Measurements from ENCODE around the gene ACTG1. TPM values are rescaled to one million over a fixed set of nuclear protein-coding genes. Genes with fewer than 3 reads are reported as not detected.

Gene ACTG1
- total RNA-seq, 1 experiment from 2014 or later, result 3,455 TPM

DNA sequence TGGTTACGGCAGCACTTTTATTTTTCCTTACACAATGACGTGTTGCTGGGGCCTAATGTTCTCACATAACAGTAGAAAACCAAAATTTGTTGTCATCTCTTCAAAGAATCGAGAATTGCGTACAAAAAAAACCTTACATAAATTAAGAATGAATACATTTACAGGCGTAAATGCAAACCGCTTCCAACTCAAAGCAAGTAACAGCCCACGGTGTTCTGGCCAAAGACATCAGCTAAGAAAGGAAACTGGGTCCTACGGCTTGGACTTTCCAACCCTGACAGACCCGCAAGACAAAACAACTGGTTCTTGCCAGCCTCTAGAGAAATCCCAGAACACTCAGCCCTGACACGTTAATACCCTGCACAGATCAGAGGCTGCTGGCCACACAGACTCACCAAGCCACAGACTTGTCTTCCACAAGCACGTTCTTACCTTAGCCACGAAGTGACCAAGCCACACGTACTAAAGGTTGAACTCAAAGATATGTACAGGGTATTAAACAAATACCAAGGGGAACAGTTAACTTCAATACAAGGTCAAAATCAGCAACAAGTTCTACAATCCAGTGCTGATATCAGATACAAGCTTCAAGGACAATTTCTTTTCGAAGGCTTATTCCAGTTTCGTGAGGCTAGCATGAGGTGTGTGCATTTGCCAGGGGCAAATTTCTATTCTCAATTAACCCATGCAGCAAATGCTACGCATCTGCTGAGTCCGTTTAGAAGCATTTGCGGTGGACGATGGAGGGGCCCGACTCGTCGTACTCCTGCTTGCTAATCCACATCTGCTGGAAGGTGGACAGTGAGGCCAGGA is 2.4 kb downstream of the ACTG1 start:
- peaks cover 28% of the 10 kb centered on the region for H3K4me1 Mint-ChIP-seq
- ChIA-PET POLR2A (interaction anchor here (0.9 to 3.0 kb wide), 2 partner anchors 19 to 113 kb away, joined by 5 to 38 read pairs; no protein-coding TSS in a partner anchor), CTCF (interaction anchor here (0.8 to 4.1 kb wide), 4 partner anchors 8 to 255 kb away, joined by 3 to 22 read pairs (median 14); no protein-coding TSS in a partner anchor)
- peak overlapping the region; percentile 99 for H3K4me3 Mint-ChIP-seq
- H3K9me3 Mint-ChIP-seq, result peaks cover 4% of the 10 kb centered on the region; the same call in 1 of the 2 replicates
- TF ChIP-seq, protein P1, sequence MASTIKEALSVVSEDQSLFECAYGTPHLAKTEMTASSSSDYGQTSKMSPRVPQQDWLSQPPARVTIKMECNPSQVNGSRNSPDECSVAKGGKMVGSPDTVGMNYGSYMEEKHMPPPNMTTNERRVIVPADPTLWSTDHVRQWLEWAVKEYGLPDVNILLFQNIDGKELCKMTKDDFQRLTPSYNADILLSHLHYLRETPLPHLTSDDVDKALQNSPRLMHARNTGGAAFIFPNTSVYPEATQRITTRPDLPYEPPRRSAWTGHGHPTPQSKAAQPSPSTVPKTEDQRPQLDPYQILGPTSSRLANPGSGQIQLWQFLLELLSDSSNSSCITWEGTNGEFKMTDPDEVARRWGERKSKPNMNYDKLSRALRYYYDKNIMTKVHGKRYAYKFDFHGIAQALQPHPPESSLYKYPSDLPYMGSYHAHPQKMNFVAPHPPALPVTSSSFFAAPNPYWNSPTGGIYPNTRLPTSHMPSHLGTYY (CRISPR knock-in tag; IDR thresholded peaks at IDR 0.05), result 0 out of 2 replicates have a peak, but pooled peaks have one; percentile 42
- TF ChIP-seq KAT7 (CRISPR knock-in tag; IDR thresholded peaks at IDR 0.05; ENCODE audit: borderline replicate concordance), result no peak
- peak overlapping the region; percentile 94 for H3K27ac Mint-ChIP-seq
- DNase-seq (ENCODE audit: low spot score) (no peak), ATAC-seq (no peak)
- peaks cover 38% of the 10 kb centered on the region for H3K36me3 Mint-ChIP-seq
- H3K27me3 Mint-ChIP-seq (ENCODE audit: low read depth), result peaks cover 10% of the 10 kb centered on the region

GRCh38 chr17:81509207-81509971 is 3.2 kb downstream of the ACTG1 start:
- peaks cover 14% of the 10 kb centered on the region for H3K27me3 Mint-ChIP-seq (ENCODE audit: low read depth)
- peak; percentile 3 for ATAC-seq
- TF ChIP-seq IRF2 (CRISPR knock-in tag; IDR thresholded peaks at IDR 0.05; ENCODE audit: borderline replicate concordance, low read depth) (no peak), FOXP1 (CRISPR knock-in tag; IDR thresholded peaks at IDR 0.05; ENCODE audit: borderline replicate concordance) (no peak), CREM (CRISPR knock-in tag; IDR thresholded peaks at IDR 0.05) (no peak), TP53 (CRISPR knock-in tag; IDR thresholded peaks at IDR 0.05) (no peak), NR1H2 (CRISPR knock-in tag; IDR thresholded peaks at IDR 0.05) (no peak), ATF1 (CRISPR knock-in tag; IDR thresholded peaks at IDR 0.05) (no peak), CREB1 (CRISPR knock-in tag; IDR thresholded peaks at IDR 0.05) (no peak), SMAD3 (CRISPR knock-in tag; IDR thresholded peaks at IDR 0.05; ENCODE audit: borderline replicate concordance) (no peak), ZNF396 (CRISPR knock-in tag; IDR thresholded peaks at IDR 0.05; ENCODE audit: borderline replicate concordance) (no peak), ZNF423 (CRISPR knock-in tag; IDR thresholded peaks at IDR 0.05) (no peak), ZNF532 (CRISPR knock-in tag; IDR thresholded peaks at IDR 0.05; ENCODE audit: borderline replicate concordance) (peak; percentile 81; the same call in 1 of the 2 replicates), NFATC4 (CRISPR knock-in tag; IDR thresholded peaks at IDR 0.05) (peak; percentile 72; the same call in 1 of the 2 replicates), EMX1 (CRISPR knock-in tag; IDR thresholded peaks at IDR 0.05) (peak; percentile 92)
- TF ChIP-seq, protein P2, sequence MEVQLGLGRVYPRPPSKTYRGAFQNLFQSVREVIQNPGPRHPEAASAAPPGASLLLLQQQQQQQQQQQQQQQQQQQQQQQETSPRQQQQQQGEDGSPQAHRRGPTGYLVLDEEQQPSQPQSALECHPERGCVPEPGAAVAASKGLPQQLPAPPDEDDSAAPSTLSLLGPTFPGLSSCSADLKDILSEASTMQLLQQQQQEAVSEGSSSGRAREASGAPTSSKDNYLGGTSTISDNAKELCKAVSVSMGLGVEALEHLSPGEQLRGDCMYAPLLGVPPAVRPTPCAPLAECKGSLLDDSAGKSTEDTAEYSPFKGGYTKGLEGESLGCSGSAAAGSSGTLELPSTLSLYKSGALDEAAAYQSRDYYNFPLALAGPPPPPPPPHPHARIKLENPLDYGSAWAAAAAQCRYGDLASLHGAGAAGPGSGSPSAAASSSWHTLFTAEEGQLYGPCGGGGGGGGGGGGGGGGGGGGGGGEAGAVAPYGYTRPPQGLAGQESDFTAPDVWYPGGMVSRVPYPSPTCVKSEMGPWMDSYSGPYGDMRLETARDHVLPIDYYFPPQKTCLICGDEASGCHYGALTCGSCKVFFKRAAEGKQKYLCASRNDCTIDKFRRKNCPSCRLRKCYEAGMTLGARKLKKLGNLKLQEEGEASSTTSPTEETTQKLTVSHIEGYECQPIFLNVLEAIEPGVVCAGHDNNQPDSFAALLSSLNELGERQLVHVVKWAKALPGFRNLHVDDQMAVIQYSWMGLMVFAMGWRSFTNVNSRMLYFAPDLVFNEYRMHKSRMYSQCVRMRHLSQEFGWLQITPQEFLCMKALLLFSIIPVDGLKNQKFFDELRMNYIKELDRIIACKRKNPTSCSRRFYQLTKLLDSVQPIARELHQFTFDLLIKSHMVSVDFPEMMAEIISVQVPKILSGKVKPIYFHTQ (CRISPR knock-in tag; IDR thresholded peaks at IDR 0.05), result peak; percentile 75; the same call in 1 of the 2 replicates
- TF ChIP-seq, protein P3, sequence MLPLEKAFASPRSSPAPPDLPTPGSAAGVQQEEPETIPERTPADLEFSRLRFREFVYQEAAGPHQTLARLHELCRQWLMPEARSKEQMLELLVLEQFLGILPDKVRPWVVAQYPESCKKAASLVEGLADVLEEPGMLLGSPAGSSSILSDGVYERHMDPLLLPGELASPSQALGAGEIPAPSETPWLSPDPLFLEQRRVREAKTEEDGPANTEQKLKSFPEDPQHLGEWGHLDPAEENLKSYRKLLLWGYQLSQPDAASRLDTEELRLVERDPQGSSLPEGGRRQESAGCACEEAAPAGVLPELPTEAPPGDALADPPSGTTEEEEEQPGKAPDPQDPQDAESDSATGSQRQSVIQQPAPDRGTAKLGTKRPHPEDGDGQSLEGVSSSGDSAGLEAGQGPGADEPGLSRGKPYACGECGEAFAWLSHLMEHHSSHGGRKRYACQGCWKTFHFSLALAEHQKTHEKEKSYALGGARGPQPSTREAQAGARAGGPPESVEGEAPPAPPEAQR (CRISPR knock-in tag; IDR thresholded peaks at IDR 0.05), result no peak
- TF ChIP-seq, protein P4, sequence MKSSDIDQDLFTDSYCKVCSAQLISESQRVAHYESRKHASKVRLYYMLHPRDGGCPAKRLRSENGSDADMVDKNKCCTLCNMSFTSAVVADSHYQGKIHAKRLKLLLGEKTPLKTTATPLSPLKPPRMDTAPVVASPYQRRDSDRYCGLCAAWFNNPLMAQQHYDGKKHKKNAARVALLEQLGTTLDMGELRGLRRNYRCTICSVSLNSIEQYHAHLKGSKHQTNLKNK (CRISPR knock-in tag; IDR thresholded peaks at IDR 0.05), result no peak; the same call in 1 of the 2 replicates
- TF ChIP-seq, protein P5, sequence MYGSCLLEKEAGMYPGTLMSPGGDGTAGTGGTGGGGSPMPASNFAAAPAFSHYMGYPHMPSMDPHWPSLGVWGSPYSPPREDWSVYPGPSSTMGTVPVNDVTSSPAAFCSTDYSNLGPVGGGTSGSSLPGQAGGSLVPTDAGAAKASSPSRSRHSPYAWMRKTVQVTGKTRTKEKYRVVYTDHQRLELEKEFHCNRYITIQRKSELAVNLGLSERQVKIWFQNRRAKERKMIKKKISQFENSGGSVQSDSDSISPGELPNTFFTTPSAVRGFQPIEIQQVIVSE (CRISPR knock-in tag; IDR thresholded peaks at IDR 0.05; ENCODE audit: borderline replicate concordance), result no peak

More at GRCh38 chr17:81509207-81509971, 3.2 kb downstream of the ACTG1 start:
- POLR2A ChIA-PET, result interaction anchor here (1.0 to 3.4 kb wide), 3 partner anchors 9 to 69 kb away, joined by 4 to 38 read pairs (median 20); no protein-coding TSS in a partner anchor
- H3K4me3 Mint-ChIP-seq, result peak overlapping the region; percentile 99
- H3K27ac Mint-ChIP-seq, result peak overlapping the region; percentile 91
- H3K4me1 Mint-ChIP-seq, result peaks cover 28% of the 10 kb centered on the region
- H3K9me3 Mint-ChIP-seq, result peaks cover 4% of the 10 kb centered on the region; the same call in 1 of the 2 replicates
- peaks cover 38% of the 10 kb centered on the region for H3K36me3 Mint-ChIP-seq
- no peak for DNase-seq (ENCODE audit: low spot score)
- CTCF ChIA-PET, result interaction anchor here (0.6 to 4.1 kb wide), 7 partner anchors 9 to 1203 kb away, joined by 3 to 22 read pairs (median 8); no protein-coding TSS in a partner anchor

All from WTC11 (cell line).